CD4-positive, alpha-beta T cell (primary cell): ENCODE results near the gene UBE2U. TPM values are rescaled to one million over a fixed set of nuclear protein-coding genes. Genes with fewer than 3 reads are reported as not detected.

ENCODE experiments used
- ATAC-seq: fragments of 200-7000 bp; cut with Tn5 transposase; one replicate; pipeline ENCODE4 v1.10.0; 2022; ENCODE audit warnings: mild to moderate bottlenecking; ENCODE audit not compliant: poor library complexity
- CTCF ChIA-PET: fragments of 350-600 bp; sonication (Branson Sonifier 250); formaldehyde crosslinking; loops from one replicate; lab custom pipeline; 2021; ENCODE audit warnings: antibody characterized with exemption, inconsistent platforms; lab: Charles Lee
- POLR2A ChIA-PET: fragments of 350-600 bp; sonication (Branson Sonifier 250); formaldehyde crosslinking; loops from one replicate; lab custom pipeline; 2021; ENCODE audit warnings: antibody characterized with exemption, inconsistent platforms; lab: Charles Lee
- DNase-seq, 14 experiments: peaks; one replicate each; pipeline ENCODE4 v3.0.0-alpha.2; 2013 to 2020; ENCODE audit warnings: mixed read lengths in 2 of 14
- H3K27ac ChIP-seq, 2 donors: one replicate each; pipeline versions ENCODE4 v1.5.1 to v1.7.0; 2013; ENCODE audit warnings: low read length in 2 of 2, low read depth in 1 of 2, mild to moderate bottlenecking in 1 of 2
- H3K27me3 ChIP-seq, 2 experiments: 1 replicate in 1 of 2; 2 replicates in 1 of 2; pipeline versions ENCODE4 v1.6.1 to v1.7.0; 2013; ENCODE audit warnings: low read length in 2 of 2, control low read depth in 1 of 2, mild to moderate bottlenecking in 1 of 2, moderate library complexity in 1 of 2; ENCODE audit not compliant: insufficient read depth in 2 of 2, control insufficient read depth in 1 of 2
- H3K36me3 ChIP-seq: one replicate; pipeline ENCODE4 v1.6.1; 2013; ENCODE audit warnings: low read length, control low read depth; ENCODE audit not compliant: insufficient read depth
- H3K4me1 ChIP-seq: one replicate; pipeline ENCODE4 v1.6.1; 2013; ENCODE audit warnings: low read length, control low read depth; ENCODE audit not compliant: insufficient read depth
- H3K4me3 ChIP-seq: one replicate; pipeline ENCODE4 v1.5.1; 2013; ENCODE audit warnings: mild to moderate bottlenecking, low read length, moderate library complexity
- H3K9me3 ChIP-seq, 2 experiments: 1 replicate in 1 of 2; 2 replicates in 1 of 2; pipeline versions ENCODE4 v1.6.1 to v1.7.0; 2013; ENCODE audit warnings: low read length in 2 of 2, mild to moderate bottlenecking in 2 of 2, control low read depth in 1 of 2, moderate library complexity in 1 of 2; ENCODE audit not compliant: control insufficient read depth in 1 of 2, insufficient read depth in 1 of 2
- H3K27ac Mint-ChIP-seq: one replicate; pipeline ENCODE4 v1.8.0; 2020; ENCODE audit warnings: mixed read lengths
- H3K27me3 Mint-ChIP-seq: one replicate; pipeline ENCODE4 v1.8.0; 2021; ENCODE audit warnings: mixed read lengths
- H3K36me3 Mint-ChIP-seq: one replicate; pipeline ENCODE4 v1.8.0; 2021; ENCODE audit warnings: low read depth, mixed read lengths
- H3K4me1 Mint-ChIP-seq: one replicate; pipeline ENCODE4 v1.8.0; 2021; ENCODE audit warnings: low read depth, mixed read lengths
- H3K4me3 Mint-ChIP-seq: one replicate; pipeline ENCODE4 v1.8.0; 2020; ENCODE audit warnings: mild to moderate bottlenecking, mixed read lengths
- H3K9me3 Mint-ChIP-seq: one replicate; pipeline ENCODE4 v1.8.0; 2020; ENCODE audit warnings: mixed read lengths
- intact Hi-C, 2 experiments: fragments of 100-400 bp; cut with DNase I in 1 of 2; cut with micrococcal nuclease in 1 of 2; formaldehyde crosslinking; loops; one replicate each; pipeline versions ENCODE4 v1.15.1 to v1.9.0; 2023 to 2025; cut with DNase I, micrococcal nuclease
- total RNA-seq, 174 experiments: library from RNA in 2 of 174; stranded (reverse) in 2 of 174; gene quantifications; one replicate each; pipeline ENCODE4 v1.2.3 and lab custom pipeline; 2021 to 2026
- TF ChIP-seq, protein P1 (sequence below): fragments of 200-600 bp; IDR thresholded peaks from one replicate; pipeline ENCODE4 v1.8.0; 2022; ENCODE audit warnings: antibody characterized with exemption, mild to moderate bottlenecking

UBE2U gene
- total RNA-seq, 2 experiments from 2014 or later = not detected

DNA sequence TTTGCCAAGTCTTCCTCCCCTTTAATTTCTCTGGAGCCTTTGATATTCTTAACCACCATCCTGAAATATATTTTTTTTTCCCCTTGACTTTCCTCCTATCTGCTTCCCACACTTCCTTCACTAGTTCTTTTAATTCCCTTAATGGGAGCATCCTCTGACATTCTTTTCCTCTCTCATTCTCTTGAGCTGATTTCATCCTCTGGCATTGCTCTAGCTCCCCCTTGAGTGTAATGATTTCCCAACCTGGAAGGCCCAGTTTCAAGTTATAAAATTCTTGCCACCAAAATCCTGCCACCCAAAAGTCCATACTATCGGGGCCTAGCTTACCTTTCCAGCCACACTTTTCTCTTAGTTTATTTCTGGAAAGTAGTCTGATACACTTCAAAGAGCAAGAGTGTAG is 39.5 kb upstream of the UBE2U start:
- no peaks in the 10 kb centered on the region for H3K4me1 Mint-ChIP-seq
- no peaks in the 10 kb centered on the region for H3K36me3 ChIP-seq
- no peaks in the 10 kb centered on the region for H3K9me3 Mint-ChIP-seq
- no peak for DNase-seq
- CTCF ChIA-PET = no interaction called here
- H3K27me3 Mint-ChIP-seq = peaks cover 14% of the 10 kb centered on the region
- POLR2A ChIA-PET = no interaction called here
- no peak overlapping the region for H3K4me3 Mint-ChIP-seq
- no peak overlapping the region for H3K27ac Mint-ChIP-seq
- no peaks in the 10 kb centered on the region for H3K9me3 ChIP-seq
- TF ChIP-seq, protein P1, sequence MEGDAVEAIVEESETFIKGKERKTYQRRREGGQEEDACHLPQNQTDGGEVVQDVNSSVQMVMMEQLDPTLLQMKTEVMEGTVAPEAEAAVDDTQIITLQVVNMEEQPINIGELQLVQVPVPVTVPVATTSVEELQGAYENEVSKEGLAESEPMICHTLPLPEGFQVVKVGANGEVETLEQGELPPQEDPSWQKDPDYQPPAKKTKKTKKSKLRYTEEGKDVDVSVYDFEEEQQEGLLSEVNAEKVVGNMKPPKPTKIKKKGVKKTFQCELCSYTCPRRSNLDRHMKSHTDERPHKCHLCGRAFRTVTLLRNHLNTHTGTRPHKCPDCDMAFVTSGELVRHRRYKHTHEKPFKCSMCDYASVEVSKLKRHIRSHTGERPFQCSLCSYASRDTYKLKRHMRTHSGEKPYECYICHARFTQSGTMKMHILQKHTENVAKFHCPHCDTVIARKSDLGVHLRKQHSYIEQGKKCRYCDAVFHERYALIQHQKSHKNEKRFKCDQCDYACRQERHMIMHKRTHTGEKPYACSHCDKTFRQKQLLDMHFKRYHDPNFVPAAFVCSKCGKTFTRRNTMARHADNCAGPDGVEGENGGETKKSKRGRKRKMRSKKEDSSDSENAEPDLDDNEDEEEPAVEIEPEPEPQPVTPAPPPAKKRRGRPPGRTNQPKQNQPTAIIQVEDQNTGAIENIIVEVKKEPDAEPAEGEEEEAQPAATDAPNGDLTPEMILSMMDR = no peak
- intact Hi-C loops = no loop called here
- H3K4me1 ChIP-seq = no peaks in the 10 kb centered on the region
- no peak overlapping the region for H3K27ac ChIP-seq
- ATAC-seq = no peak
- peaks cover 0 to 5% of the 10 kb centered on the region in 2 experiments for H3K27me3 ChIP-seq
- H3K36me3 Mint-ChIP-seq = no peaks in the 10 kb centered on the region
- no peak overlapping the region for H3K4me3 ChIP-seq

GRCh38 chr1:64166629-64167028 is 36.8 kb upstream of the UBE2U start:
- Histone ChIP-seq H3K4me1 (no peaks in the 10 kb centered on the region), H3K4me3 (no peak overlapping the region), H3K27ac (no peak overlapping the region), H3K36me3 (no peaks in the 10 kb centered on the region), H3K9me3 (no peaks in the 10 kb centered on the region), H3K27me3 (no peaks in the 10 kb centered on the region)
- POLR2A ChIA-PET = no interaction called here
- Mint-ChIP-seq H3K27ac (no peak overlapping the region), H3K27me3 (peaks cover 3% of the 10 kb centered on the region), H3K4me3 (no peak overlapping the region), H3K9me3 (no peaks in the 10 kb centered on the region), H3K36me3 (no peaks in the 10 kb centered on the region), H3K4me1 (no peaks in the 10 kb centered on the region)
- intact Hi-C loops = no loop called here
- CTCF ChIA-PET = no interaction called here
- TF ChIP-seq, protein P1 = no peak
- ATAC-seq (no peak), DNase-seq (no peak)

DNA sequence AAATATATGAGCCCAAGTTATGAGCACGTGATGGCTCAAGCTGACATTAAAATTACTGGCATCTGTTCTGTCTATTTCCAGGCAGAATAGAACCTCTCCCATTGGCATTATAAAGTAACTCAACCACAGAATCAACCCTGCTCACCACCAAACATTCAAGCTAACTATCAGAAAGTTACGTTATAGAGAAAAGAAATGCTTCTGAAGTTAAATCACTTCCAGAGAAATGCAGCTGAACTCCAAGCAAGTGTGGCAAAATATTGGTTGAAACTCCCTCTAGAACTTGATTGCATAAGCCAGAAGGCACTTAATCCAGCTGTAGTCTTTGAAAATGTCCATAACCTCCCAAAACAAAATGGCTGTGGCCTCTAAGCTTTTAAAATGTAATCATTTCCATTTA is 36.2 kb upstream of the UBE2U start:
- ChIA-PET CTCF (no interaction called here), POLR2A (no interaction called here)
- no peaks in the 10 kb centered on the region for H3K9me3 Mint-ChIP-seq
- intact Hi-C loops = no loop called here
- no peaks in the 10 kb centered on the region for H3K27me3 Mint-ChIP-seq
- Histone ChIP-seq H3K9me3 (no peaks in the 10 kb centered on the region), H3K4me1 (no peaks in the 10 kb centered on the region), H3K4me3 (no peak overlapping the region), H3K27me3 (no peaks in the 10 kb centered on the region), H3K27ac (no peak overlapping the region), H3K36me3 (no peaks in the 10 kb centered on the region)
- ATAC-seq (no peak), DNase-seq (no peak)
- H3K4me3 Mint-ChIP-seq = no peak overlapping the region
- no peak overlapping the region for H3K27ac Mint-ChIP-seq
- TF ChIP-seq, protein P1 = no peak
- H3K36me3 Mint-ChIP-seq = no peaks in the 10 kb centered on the region
- no peaks in the 10 kb centered on the region for H3K4me1 Mint-ChIP-seq
